Measurements from ENCODE around the gene TMEM38B. TPM values are rescaled to one million over a fixed set of nuclear protein-coding genes. Genes with fewer than 3 reads are reported as not detected.

Gene TMEM38B
- total RNA-seq, 1 experiment from 2014 or later, result 7.9 TPM

- no peak overlapping the region for H3K4me3 ChIP-seq (ENCODE audit: insufficient read depth, low read depth, low read length)
Observed at GRCh38 chr9:105818903-105819302, 124.6 kb downstream of the TMEM38B start.

DNA sequence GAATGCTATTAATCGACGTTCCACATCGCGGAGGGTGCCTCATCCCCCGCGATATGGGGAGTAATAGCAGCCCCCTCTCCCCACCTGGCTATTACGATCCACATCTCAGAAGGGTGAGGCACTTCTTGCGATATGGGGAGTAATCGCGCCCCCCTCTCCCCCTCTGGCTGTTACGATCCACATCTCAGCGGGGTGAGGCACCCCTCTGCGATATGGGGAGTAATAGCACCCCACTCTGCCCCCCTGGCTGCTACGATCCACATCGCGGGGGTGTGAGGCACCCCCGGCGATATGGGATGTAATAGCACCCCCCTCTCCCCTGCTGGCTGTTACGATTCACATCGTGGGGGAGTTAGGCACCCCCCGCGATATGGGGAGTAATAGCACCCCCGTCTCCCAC lies 128.5 kb downstream of the TMEM38B start:
- Histone ChIP-seq H3K36me3 (replicated peaks; ENCODE audit: control insufficient read depth, insufficient read depth, low read length) (no peaks in the 10 kb centered on the region), H3K4me3 (ENCODE audit: insufficient read depth, low read depth, low read length) (no peak overlapping the region), H3K27me3 (ENCODE audit: control insufficient read depth, insufficient read depth, low read length) (no peaks in the 10 kb centered on the region)
- no peak for DNase-seq

More at GRCh38 chr9:105818903-105819302, 124.6 kb downstream of the TMEM38B start:
- Histone ChIP-seq H3K27me3 (ENCODE audit: control insufficient read depth, insufficient read depth, low read length) (no peaks in the 10 kb centered on the region), H3K36me3 (replicated peaks; ENCODE audit: control insufficient read depth, insufficient read depth, low read length) (no peaks in the 10 kb centered on the region)
- DNase-seq, result no peak

Other genes with a start within 250 kb of the TMEM38B start
- 2.3 and 2.5 TPM in 2 replicates for gene FSD1L, start 246.5 kb upstream of the TMEM38B start, total RNA-seq (2014; rRNA removed; shearing (Covaris generic))
- gene FKTN, start 136.4 kb upstream of the TMEM38B start, total RNA-seq (2014; rRNA removed; shearing (Covaris generic)), result 8.9 and 18.6 TPM in 2 replicates
- not detected in 2 replicates for gene TAL2, start 32.1 kb upstream of the TMEM38B start, total RNA-seq (2014; rRNA removed; shearing (Covaris generic))